Natural killer cell (primary cell): Measurements from ENCODE around the gene CSPG4. TPM values are rescaled to one million over a fixed set of nuclear protein-coding genes. Genes with fewer than 3 reads are reported as not detected.
A peak's percentile ranks its signal among the peaks of the same experiment; 100 is the strongest.

Experiments
- ATAC-seq, 3 donors: fragments of 150-1000 bp in 2 of 3; fragments of 200-7000 bp in 1 of 3; cut with Tn5 transposase; 1 replicate in 1 of 3; 2 replicates in 2 of 3; pipeline ENCODE4 v1.10.0; 2021; ENCODE audit warnings: mild to moderate bottlenecking in 2 of 3, moderate library complexity in 2 of 3
- DNase-seq, 2 donors: peaks; one replicate each; pipeline versions ENCODE4 v3.0.0 to v3.0.0-alpha.2; 2013 to 2021; ENCODE audit warnings: mixed read lengths in 1 of 2
- H3K27ac ChIP-seq: one replicate; pipeline ENCODE4 v1.5.1; 2013; ENCODE audit warnings: mild to moderate bottlenecking, low read length
- H3K27me3 ChIP-seq: one replicate; pipeline ENCODE4 v1.6.1; 2013; ENCODE audit warnings: low read length; ENCODE audit not compliant: control insufficient read depth, insufficient read depth
- H3K36me3 ChIP-seq: one replicate; pipeline ENCODE4 v1.6.1; 2013; ENCODE audit warnings: low read length; ENCODE audit not compliant: control insufficient read depth, insufficient read depth
- H3K4me1 ChIP-seq: one replicate; pipeline ENCODE4 v1.6.1; 2013; ENCODE audit warnings: low read length; ENCODE audit not compliant: control insufficient read depth, insufficient read depth
- H3K4me3 ChIP-seq: one replicate; pipeline ENCODE4 v1.5.1; 2013; ENCODE audit warnings: low read length
- H3K9me3 ChIP-seq: one replicate; pipeline ENCODE4 v1.6.1; 2013; ENCODE audit warnings: low read length; ENCODE audit not compliant: control insufficient read depth, insufficient read depth
- H3K27ac Mint-ChIP-seq, 2 donors: one replicate each; pipeline ENCODE4 v1.8.0; 2022; ENCODE audit warnings: mild to moderate bottlenecking in 2 of 2, mixed read lengths in 2 of 2, moderate library complexity in 1 of 2
- H3K27me3 Mint-ChIP-seq, 2 donors: one replicate each; pipeline ENCODE4 v1.8.0; 2022; ENCODE audit warnings: low read depth in 2 of 2, mixed read lengths in 2 of 2
- H3K36me3 Mint-ChIP-seq: one replicate; pipeline ENCODE4 v1.8.0; 2022; ENCODE audit warnings: mixed read lengths
- H3K4me1 Mint-ChIP-seq, 2 donors: one replicate each; pipeline ENCODE4 v1.8.0; 2022; ENCODE audit warnings: mixed read lengths in 2 of 2
- H3K4me3 Mint-ChIP-seq: one replicate; pipeline ENCODE4 v1.8.0; 2022; ENCODE audit warnings: mild to moderate bottlenecking, moderate library complexity, mixed read lengths
- H3K9me3 Mint-ChIP-seq, 2 donors: one replicate each; pipeline ENCODE4 v1.8.0; 2022; ENCODE audit warnings: mixed read lengths in 2 of 2
- WGBS: methylation state at CpG from one replicate; pipeline ENCODE4 v1.1.7; 2013; ENCODE audit warnings: missing lambda C conversion rate; ENCODE audit not compliant: insufficient coverage; 5-methylcytosine and 5-hydroxymethylcytosine counted together
- intact Hi-C: fragments of 100-400 bp; cut with micrococcal nuclease; formaldehyde crosslinking; loops from one replicate; pipeline ENCODE4 v1.14.2; 2022
- total RNA-seq, 4 donors: library from RNA; stranded (reverse); fragments of 120-200 nt in 1 of 4; gene quantifications; one replicate each; pipeline versions ENCODE4 v1.2.3 to v1.2.4, GENCODE V29; 2013 to 2022
- TF ChIP-seq, protein P1 (sequence below): fragments of 200-600 bp; IDR thresholded peaks from one replicate; pipeline ENCODE4 v1.8.0; 2022; ENCODE audit warnings: antibody characterized with exemption

CSPG4 gene
- total RNA-seq, 3 donors from 2014 or later (not counting 1 experiment from before 2014, with no cell fraction given): 0.05 to 0.09 (median 0.07) TPM

DNA sequence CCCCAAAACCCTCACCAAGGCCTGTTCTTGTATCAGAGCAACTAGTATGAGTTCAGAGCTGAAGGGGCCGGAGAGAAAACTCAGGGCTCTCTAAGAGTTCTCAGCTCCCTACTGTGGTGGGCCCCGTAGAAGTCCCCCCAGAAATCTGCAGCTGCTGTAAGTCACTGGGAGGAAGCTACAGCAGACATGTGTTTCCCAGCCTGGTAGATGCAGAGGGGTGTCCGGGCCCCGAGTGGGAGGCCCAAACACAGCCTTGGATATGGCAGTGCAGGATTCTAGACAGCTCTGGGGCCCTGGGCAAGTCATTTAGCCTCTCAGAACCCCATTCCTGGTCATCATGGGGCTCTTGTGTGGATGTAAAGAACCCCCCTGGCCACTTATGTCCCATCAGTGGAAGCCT, 39.2 kb upstream of the CSPG4 start:
- no peak for DNase-seq
- Mint-ChIP-seq H3K9me3 (no peaks in the 10 kb centered on the region), H3K27ac (no peak overlapping the region)

DNA sequence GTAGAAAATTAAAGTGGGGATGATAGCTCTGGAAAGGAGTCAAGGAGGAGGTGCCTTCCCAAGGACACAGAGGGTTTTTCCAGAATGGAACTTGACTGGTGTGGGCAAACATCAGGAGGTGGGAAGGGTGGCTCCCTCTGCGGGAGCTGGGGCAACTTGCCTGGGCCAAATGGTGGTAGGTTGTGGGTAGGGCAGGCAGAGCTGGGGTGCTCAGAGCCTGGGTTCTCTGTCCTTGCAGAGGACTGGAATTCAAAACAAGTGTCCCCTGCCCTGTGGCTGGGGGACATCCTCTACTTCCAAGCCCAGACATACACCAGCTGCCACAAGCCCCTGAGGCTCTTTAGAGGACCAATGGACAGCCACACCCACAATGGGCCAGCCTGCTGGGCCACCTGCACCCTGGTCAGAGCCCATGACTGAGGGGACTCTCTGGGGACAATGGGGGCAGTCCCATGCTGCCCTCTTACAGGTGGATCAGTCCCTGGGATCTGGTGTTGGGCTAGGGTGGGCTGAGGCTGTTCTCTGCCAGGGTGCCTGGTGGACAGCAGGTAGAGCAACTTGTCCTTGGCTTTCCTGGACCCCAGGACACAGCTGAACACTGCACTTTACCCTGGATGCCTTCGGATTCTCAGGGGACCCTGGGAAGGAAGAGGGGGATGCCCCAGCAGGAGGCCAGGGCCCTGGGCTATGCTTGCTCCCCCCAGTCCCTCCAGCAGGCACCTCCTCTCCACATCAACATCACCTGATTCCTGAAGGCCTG, 38.6 kb upstream of the CSPG4 start:
- Mint-ChIP-seq H3K27ac (no peak overlapping the region), H3K9me3 (no peaks in the 10 kb centered on the region), H3K27me3 (peaks cover 22 to 40% of the 10 kb centered on the region in 2 donors), H3K4me3 (no peak overlapping the region), H3K36me3 (no peaks in the 10 kb centered on the region), H3K4me1 (peaks cover 9 to 24% of the 10 kb centered on the region in 2 donors)
- WGBS: 50% methylated on average over 2 of the region's 2 CpGs
- Histone ChIP-seq H3K4me3 (no peak overlapping the region), H3K36me3 (no peaks in the 10 kb centered on the region), H3K4me1 (peaks cover 25% of the 10 kb centered on the region), H3K9me3 (no peaks in the 10 kb centered on the region), H3K27me3 (peaks cover 15% of the 10 kb centered on the region), H3K27ac (no peak overlapping the region)
- intact Hi-C loops: no loop called here
- ATAC-seq (no peak), DNase-seq (peak in 1 of 2 donors; percentile 14)
- TF ChIP-seq, protein P1, sequence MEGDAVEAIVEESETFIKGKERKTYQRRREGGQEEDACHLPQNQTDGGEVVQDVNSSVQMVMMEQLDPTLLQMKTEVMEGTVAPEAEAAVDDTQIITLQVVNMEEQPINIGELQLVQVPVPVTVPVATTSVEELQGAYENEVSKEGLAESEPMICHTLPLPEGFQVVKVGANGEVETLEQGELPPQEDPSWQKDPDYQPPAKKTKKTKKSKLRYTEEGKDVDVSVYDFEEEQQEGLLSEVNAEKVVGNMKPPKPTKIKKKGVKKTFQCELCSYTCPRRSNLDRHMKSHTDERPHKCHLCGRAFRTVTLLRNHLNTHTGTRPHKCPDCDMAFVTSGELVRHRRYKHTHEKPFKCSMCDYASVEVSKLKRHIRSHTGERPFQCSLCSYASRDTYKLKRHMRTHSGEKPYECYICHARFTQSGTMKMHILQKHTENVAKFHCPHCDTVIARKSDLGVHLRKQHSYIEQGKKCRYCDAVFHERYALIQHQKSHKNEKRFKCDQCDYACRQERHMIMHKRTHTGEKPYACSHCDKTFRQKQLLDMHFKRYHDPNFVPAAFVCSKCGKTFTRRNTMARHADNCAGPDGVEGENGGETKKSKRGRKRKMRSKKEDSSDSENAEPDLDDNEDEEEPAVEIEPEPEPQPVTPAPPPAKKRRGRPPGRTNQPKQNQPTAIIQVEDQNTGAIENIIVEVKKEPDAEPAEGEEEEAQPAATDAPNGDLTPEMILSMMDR: no peak

More for the DNA sequence above, 39.2 kb upstream of the CSPG4 start:
- Histone ChIP-seq H3K4me1 (peaks cover 25% of the 10 kb centered on the region), H3K36me3 (no peaks in the 10 kb centered on the region), H3K27ac (no peak overlapping the region), H3K27me3 (peaks cover 15% of the 10 kb centered on the region), H3K9me3 (no peaks in the 10 kb centered on the region), H3K4me3 (no peak overlapping the region)
- intact Hi-C loops: no loop called here
- H3K4me3 Mint-ChIP-seq: no peak overlapping the region
- 49% methylated on average over 4 of the region's 4 CpGs for WGBS
- H3K27me3 Mint-ChIP-seq: peaks cover 18 to 37% of the 10 kb centered on the region in 2 donors
- H3K4me1 Mint-ChIP-seq: peaks cover 9 to 24% of the 10 kb centered on the region in 2 donors
- no peaks in the 10 kb centered on the region for H3K36me3 Mint-ChIP-seq
- TF ChIP-seq, protein P1: no peak
- no peak for ATAC-seq

DNA sequence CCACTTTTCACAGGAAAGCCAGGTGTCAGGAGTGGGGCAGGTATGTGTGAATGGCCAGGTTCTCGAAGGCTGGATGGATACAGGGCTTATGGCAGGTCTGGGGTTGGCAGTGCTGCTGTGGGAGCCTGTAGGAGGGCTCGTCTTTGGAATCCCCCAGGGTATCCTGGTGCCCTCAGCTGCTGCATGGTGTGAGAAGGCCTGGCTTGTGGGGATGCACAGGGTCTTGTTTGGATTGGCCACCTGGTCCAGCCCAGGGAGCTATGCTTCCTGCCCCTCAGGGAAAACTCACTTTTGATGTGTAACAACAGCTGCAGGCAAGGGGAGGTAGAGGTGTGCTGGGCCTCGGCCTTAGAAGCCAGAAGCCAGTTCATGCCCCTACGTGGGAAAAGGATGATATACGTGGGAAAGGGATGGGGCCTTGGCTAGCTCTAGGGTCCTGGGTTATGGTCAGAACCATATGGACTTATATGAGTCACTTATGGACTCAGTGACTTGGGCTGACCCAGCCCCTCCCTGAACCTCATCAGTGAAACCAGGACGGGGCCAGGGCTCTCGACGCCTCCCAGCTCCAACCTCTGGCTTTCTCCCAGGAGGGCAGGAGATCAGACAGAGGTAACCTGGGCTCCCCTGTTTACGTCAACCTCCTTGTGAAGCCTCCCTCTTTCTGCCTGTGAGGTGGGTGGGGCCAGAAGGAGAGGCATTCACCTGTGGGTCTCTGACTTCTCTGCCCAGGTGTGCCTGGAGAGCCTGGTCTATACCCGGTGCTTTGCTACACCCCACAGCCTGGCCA, 37.8 kb upstream of the CSPG4 start:
- DNase-seq (no peak), ATAC-seq (no peak)
- no peaks in the 10 kb centered on the region for H3K36me3 Mint-ChIP-seq
- H3K27ac Mint-ChIP-seq: no peak overlapping the region
- TF ChIP-seq, protein P1: no peak
- Histone ChIP-seq H3K4me1 (peaks cover 25% of the 10 kb centered on the region), H3K36me3 (no peaks in the 10 kb centered on the region), H3K9me3 (no peaks in the 10 kb centered on the region), H3K27ac (no peak overlapping the region), H3K4me3 (no peak overlapping the region), H3K27me3 (peaks cover 15% of the 10 kb centered on the region)
- no peaks in the 10 kb centered on the region for H3K9me3 Mint-ChIP-seq
- WGBS: 96% methylated on average over 10 of the region's 10 CpGs
- peaks cover 30 to 47% of the 10 kb centered on the region in 2 donors for H3K27me3 Mint-ChIP-seq
- H3K4me1 Mint-ChIP-seq: peaks cover 9 to 24% of the 10 kb centered on the region in 2 donors
- H3K4me3 Mint-ChIP-seq: no peak overlapping the region
- intact Hi-C loops: no loop called here
